Hepatocyte (in vitro differentiated cells): Measurements from ENCODE around the gene FRMD3. TPM values are rescaled to one million over a fixed set of nuclear protein-coding genes. Genes with fewer than 3 reads are reported as not detected.

Source experiments
- DNase-seq: peaks from one replicate; pipeline ENCODE4 v3.0.0-alpha.2; 2016; ENCODE audit warnings: low spot score
- H2AFZ ChIP-seq: fragments of 200-600 bp; sonication (generic); 2 replicates; pipeline ENCODE4 v1.6.0; 2016; ENCODE audit warnings: antibody characterized with exemption, mild to moderate bottlenecking
- H3K27ac ChIP-seq: fragments of 200-600 bp; sonication (generic); 2 replicates; pipeline ENCODE4 v1.5.1; 2016; ENCODE audit warnings: mild to moderate bottlenecking
- H3K27me3 ChIP-seq: fragments of 200-600 bp; sonication (generic); 2 replicates; pipeline ENCODE4 v1.6.1; 2016
- H3K36me3 ChIP-seq: fragments of 200-600 bp; sonication (generic); replicated peaks from 2 replicates; pipeline ENCODE4 v1.5.1; 2016; ENCODE audit warnings: low read depth; ENCODE audit not compliant: insufficient read depth
- H3K4me1 ChIP-seq: fragments of 200-600 bp; sonication (generic); 2 replicates; pipeline ENCODE4 v1.5.1; 2016; ENCODE audit warnings: mild to moderate bottlenecking, moderate library complexity; ENCODE audit not compliant: insufficient read depth
- H3K4me2 ChIP-seq: fragments of 200-600 bp; sonication (generic); 2 replicates; pipeline ENCODE4 v1.6.0; 2016
- H3K4me3 ChIP-seq: fragments of 200-600 bp; sonication (generic); 2 replicates; pipeline ENCODE4 v1.5.1; 2016; ENCODE audit warnings: mild to moderate bottlenecking
- H3K79me2 ChIP-seq: fragments of 200-600 bp; sonication (generic); 2 replicates; pipeline ENCODE4 v1.6.0; 2017; ENCODE audit warnings: mild to moderate bottlenecking
- H3K9me2 ChIP-seq: fragments of 200-600 bp; sonication (generic); replicated peaks from 2 replicates; pipeline ENCODE4 v1.6.0; 2017; ENCODE audit warnings: mild to moderate bottlenecking; ENCODE audit not compliant: insufficient read depth
- H3K9me3 ChIP-seq: fragments of 200-600 bp; sonication (generic); 2 replicates; pipeline ENCODE4 v1.5.1; 2016; ENCODE audit warnings: low read depth, mild to moderate bottlenecking
- H4K20me1 ChIP-seq: fragments of 200-600 bp; sonication (generic); 2 replicates; pipeline ENCODE4 v1.6.0; 2016; ENCODE audit warnings: mild to moderate bottlenecking; ENCODE audit not compliant: insufficient read depth, poor library complexity, severe bottlenecking
- CTCF ChIP-seq: fragments of 200-600 bp; sonication (generic); IDR thresholded peaks from 2 replicates; pipeline ENCODE4 v1.5.1; 2016; ENCODE audit warnings: antibody characterized with exemption, mild to moderate bottlenecking; ENCODE audit not compliant: poor library complexity
- EZH2 ChIP-seq: fragments of 200-600 bp; sonication (generic); IDR thresholded peaks from 2 replicates; pipeline ENCODE4 v1.6.1; 2016; ENCODE audit warnings: antibody characterized with exemption, mild to moderate bottlenecking, borderline replicate concordance
- EZH2phosphoT487 ChIP-seq: fragments of 200-600 bp; sonication (generic); IDR thresholded peaks from one replicate; pipeline ENCODE4 v1.6.1; 2018; ENCODE audit warnings: antibody characterized with exemption, mild to moderate bottlenecking, low read depth, moderate library complexity; ENCODE audit not compliant: unreplicated experiment, severe bottlenecking
- WGBS: methylation state at CpG from one replicate; pipeline ENCODE4 v1.1.6; 2016; ENCODE audit warnings: low lambda C conversion rate; ENCODE audit errors: missing lambda C conversion rate; 5-methylcytosine and 5-hydroxymethylcytosine counted together
- polyA plus RNA-seq: library from polyadenylated mRNA; unstranded; fragments of >200 nt; fragmentation: Nextera tagmentation; extraction: Ambion mirVana; gene quantifications from 2 replicates; pipeline ENCODE4 v1.2.1, GENCODE V29; 2016
- total RNA-seq: library from RNA; depleted of rRNA; stranded (reverse); fragments of >200 nt; gene quantifications from 2 replicates; pipeline ENCODE4 v1.2.3, GENCODE V29; 2014

FRMD3 gene
- total and polyA plus RNA-seq, 2 experiments from 2014 or later = 3.9 to 7.0 TPM

GRCh38 chr9:83346655-83347420 lies 191.4 kb downstream of the FRMD3 start:
- Histone ChIP-seq H3K27ac (no peak overlapping the region), H2AFZ (no peak overlapping the region), H3K4me3 (no peak overlapping the region), H3K9me2 (no peaks in the 10 kb centered on the region), H3K27me3 (no peaks in the 10 kb centered on the region), H4K20me1 (no peaks in the 10 kb centered on the region), H3K4me1 (no peaks in the 10 kb centered on the region), H3K36me3 (no peaks in the 10 kb centered on the region), H3K4me2 (no peak overlapping the region), H3K79me2 (no peaks in the 10 kb centered on the region), H3K9me3 (no peaks in the 10 kb centered on the region)
- TF ChIP-seq EZH2phosphoT487 (no peak), EZH2 (no peak), CTCF (no peak)
- whole genome bisulfite sequencing = 73% methylated on average over 2 of the region's 2 CpGs
- no peak for DNase-seq

GRCh38 chr9:83343366-83343999 lies 194.7 kb downstream of the FRMD3 start:
- Histone ChIP-seq H3K79me2 (no peaks in the 10 kb centered on the region), H3K27me3 (no peaks in the 10 kb centered on the region), H3K9me3 (no peaks in the 10 kb centered on the region), H4K20me1 (no peaks in the 10 kb centered on the region), H3K4me3 (no peak overlapping the region), H3K27ac (no peak overlapping the region), H3K36me3 (no peaks in the 10 kb centered on the region), H3K4me2 (no peak overlapping the region), H2AFZ (no peak overlapping the region), H3K9me2 (no peaks in the 10 kb centered on the region), H3K4me1 (no peaks in the 10 kb centered on the region)
- no peak for DNase-seq
- 65% methylated on average over 10 of the region's 10 CpGs for WGBS
- TF ChIP-seq EZH2phosphoT487 (no peak), CTCF (no peak), EZH2 (no peak)

- H3K79me2 ChIP-seq = no peaks in the 10 kb centered on the region
- no peak overlapping the region for H3K27ac ChIP-seq
- no peak overlapping the region for H3K4me2 ChIP-seq
- TF ChIP-seq EZH2phosphoT487 = no peak
- TF ChIP-seq CTCF = no peak
- no peak for TF ChIP-seq EZH2
- no peak overlapping the region for H2AFZ ChIP-seq
- H3K9me2 ChIP-seq = no peaks in the 10 kb centered on the region
- no peak overlapping the region for H3K4me3 ChIP-seq
- no peaks in the 10 kb centered on the region for H3K27me3 ChIP-seq
- no peaks in the 10 kb centered on the region for H3K36me3 ChIP-seq
- no peak for DNase-seq
- WGBS = 77% methylated on average over 3 of the region's 3 CpGs
- no peaks in the 10 kb centered on the region for H3K4me1 ChIP-seq
- H4K20me1 ChIP-seq = no peaks in the 10 kb centered on the region
- no peaks in the 10 kb centered on the region for H3K9me3 ChIP-seq
Measured at GRCh38 chr9:83342731-83343130, 195.5 kb downstream of the FRMD3 start.
